ENCODE results near the gene RAI14.

The RAI14 gene

GRCh38 chr5:34656001-34656699 lies at the start of gene RAI14:
Gene RAI14 (plus strand): TSS chr5:34656328. CDS start chr5:34686920, 30,592 bp downstream.
- FAIRE-seq (no peak), DNase-seq (ENCODE audit: extremely low spot score, insufficient read length, low read depth) (no peak)

- FAIRE-seq (no peak), DNase-seq (ENCODE audit: extremely low spot score, insufficient read length, low read depth) (no peak)
Observed at GRCh38 chr5:34608368-34608767, 47.8 kb upstream of the RAI14 start.

DNA sequence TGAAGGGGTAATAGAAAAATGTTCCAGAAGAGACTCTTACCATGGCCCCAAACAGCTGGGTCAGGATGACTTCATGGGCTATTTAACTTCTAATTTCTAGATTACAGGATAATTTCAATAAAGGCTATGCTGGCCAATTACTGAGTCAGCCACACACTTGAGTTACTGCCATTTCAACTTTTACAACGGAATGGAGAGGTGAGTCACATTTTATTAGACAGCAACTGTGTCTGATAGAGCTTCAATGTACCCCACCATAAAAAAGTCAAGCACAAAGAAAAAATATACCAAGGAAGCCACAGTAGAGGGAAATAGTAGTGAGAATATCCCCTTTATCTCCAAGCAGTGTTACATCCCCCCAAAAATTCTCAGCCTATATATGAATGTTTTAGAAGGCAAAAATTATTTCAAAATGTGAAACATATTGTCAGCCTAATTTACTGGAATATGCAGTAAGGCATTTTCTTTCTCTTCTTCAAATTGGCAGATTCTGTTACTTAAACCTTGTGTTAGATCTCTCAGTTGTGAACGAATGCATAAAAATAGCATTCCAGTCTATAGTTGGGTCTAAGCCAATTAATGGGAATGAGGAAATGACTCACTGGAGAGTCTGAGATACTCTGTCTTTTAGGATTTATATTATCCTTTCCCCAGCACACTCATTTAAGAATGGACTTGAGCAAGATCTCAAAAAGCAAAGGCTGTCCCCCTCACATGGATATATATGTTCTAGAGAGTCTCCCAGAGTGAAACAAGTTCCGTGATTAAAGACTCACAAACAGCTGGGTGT lies 47.1 kb upstream of the RAI14 start:
- DNase-seq (ENCODE audit: extremely low spot score, insufficient read length, low read depth) (no peak), FAIRE-seq (no peak)

- FAIRE-seq: no peak
- DNase-seq (ENCODE audit: extremely low spot score, insufficient read length, low read depth): no peak
Observed at GRCh38 chr5:34609951-34610441, 46.1 kb upstream of the RAI14 start.

DNA sequence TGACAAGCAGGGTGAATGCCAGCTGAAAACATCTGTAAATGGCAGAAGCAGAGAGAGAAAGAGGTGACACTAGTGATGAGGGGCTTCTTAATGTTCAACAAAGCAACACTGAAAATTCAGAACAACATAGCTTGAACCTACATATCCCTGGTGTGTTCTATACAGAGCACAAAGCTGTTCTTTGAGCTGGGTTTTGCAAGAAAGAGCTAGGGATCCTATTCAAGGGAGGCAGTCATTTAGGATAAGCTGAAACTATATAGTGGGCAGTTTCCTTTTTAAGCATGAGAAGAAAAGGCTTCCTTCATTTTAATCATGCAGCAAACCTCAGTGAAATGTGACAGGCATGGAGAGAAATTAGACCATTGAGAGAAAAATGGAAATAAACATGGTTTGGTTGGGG lies 45.6 kb upstream of the RAI14 start:
- FAIRE-seq: no peak
- no peak for DNase-seq (ENCODE audit: extremely low spot score, insufficient read length, low read depth)

GRCh38 chr5:34611464-34612415 lies 44.4 kb upstream of the RAI14 start:
- no peak for DNase-seq (ENCODE audit: extremely low spot score, insufficient read length, low read depth)
- no peak for FAIRE-seq

DNA sequence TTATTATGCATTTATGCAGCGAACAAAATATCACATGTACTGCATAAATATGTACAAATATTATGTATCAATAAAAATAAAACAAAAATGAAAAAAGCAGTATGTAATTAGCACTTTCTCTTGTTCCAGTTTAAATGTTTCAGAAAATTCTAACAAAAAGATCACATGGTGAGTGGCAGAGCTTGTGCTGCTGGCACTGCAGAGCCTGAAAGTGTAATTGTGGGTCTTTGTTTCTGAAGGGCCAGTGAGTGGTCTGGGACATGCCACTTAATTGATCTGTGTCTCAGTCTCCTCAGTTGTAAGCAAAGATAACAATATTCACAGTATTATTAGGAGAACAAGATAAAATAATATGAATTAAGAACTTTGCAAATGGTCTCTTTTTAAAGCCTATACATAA lies 39.5 kb upstream of the RAI14 start:
- FAIRE-seq (no peak), DNase-seq (ENCODE audit: extremely low spot score, insufficient read length, low read depth) (no peak)

DNA sequence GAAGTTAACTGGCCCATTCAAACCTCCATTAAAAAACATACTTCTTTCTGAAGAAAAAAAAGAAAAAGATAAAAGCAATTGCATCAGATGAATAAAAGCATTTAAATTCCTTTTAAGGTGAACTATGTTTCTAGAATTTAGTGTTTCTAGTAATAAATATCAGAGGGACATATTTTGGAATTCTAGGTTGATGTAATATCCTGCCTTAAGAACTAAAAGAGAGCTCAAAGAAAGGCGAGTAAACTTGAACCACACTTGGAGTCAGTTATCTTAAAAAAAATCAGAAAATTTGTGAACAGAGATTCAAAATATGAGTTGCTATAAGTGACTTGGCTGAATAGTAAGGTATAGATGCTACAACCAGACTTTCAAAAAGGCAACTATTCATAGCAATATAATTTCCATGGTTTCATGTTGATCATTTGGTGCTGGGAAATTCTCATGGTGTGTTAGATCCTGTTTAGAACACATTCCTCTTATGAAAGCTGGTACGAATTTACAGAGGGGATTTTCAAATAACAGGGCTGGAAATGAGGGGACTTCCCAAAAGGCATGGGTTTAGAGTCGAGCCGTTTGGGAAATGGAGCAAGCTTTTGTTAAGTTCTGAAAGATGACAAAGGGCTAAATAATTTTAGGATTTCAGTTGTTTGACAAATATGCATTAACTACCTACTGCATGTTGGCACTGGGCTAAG lies 37.6 kb upstream of the RAI14 start:
- DNase-seq (ENCODE audit: extremely low spot score, insufficient read length, low read depth) (no peak), FAIRE-seq (no peak)

DNA sequence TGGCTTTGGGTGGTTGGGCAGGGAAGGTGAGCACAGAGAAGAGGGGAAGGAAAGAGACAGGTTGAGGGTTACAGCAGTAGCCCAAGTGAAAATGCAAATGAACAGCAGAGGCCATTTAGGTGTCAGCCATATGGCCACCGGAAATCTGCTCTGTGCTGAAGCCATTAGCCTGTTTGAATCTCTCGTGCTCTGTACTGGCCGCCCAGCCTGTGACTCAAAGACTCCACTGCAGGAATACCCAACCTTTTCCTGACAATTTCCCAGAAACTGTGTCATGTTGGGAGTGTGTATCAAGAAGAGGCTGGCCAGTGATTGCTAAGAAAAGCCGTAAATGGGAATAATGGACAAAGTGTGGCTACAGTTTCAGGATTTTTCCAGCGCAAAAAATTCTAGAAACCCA lies 35.9 kb upstream of the RAI14 start:
- FAIRE-seq (no peak), DNase-seq (ENCODE audit: extremely low spot score, insufficient read length, low read depth) (no peak)

- DNase-seq (ENCODE audit: extremely low spot score, insufficient read length, low read depth) (no peak), FAIRE-seq (no peak)
Observed at GRCh38 chr5:34621277-34622097, 34.6 kb upstream of the RAI14 start.

DNA sequence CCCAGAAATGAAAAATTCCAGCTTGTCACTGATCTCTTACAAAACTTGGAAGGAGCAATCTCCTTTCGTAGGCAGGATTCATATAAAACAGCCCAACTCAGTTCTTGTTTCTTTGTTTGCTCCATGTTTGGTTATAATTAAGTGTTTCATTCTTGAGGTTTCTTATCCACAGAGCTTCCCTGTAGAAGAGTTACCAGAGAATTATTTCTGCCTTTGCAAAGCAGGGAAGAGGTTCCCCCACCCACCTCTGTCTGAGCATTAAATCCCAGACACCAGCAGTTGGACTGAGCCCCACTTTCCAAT lies 34.1 kb upstream of the RAI14 start:
- no peak for DNase-seq (ENCODE audit: extremely low spot score, insufficient read length, low read depth)
- no peak for FAIRE-seq

DNA sequence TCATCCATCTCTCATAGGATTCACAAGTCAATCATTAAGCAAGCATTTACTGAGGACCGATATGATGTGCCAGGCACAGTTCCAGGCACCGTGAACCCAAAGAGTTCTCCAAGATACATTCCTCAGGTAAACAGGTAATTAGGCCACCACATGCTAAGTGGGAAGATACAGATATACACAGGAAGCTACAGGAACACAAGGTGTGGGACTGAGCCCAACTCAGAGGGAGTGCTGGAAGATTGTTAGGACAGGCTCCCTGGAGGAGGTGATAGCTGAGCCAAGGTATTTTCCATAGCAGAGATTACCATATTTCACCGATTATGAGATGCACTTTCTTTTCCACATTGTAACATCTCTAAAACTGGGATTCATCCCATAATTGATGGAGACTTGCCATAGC lies 31.4 kb upstream of the RAI14 start:
- DNase-seq (ENCODE audit: extremely low spot score, insufficient read length, low read depth) (no peak), FAIRE-seq (no peak)

DNA sequence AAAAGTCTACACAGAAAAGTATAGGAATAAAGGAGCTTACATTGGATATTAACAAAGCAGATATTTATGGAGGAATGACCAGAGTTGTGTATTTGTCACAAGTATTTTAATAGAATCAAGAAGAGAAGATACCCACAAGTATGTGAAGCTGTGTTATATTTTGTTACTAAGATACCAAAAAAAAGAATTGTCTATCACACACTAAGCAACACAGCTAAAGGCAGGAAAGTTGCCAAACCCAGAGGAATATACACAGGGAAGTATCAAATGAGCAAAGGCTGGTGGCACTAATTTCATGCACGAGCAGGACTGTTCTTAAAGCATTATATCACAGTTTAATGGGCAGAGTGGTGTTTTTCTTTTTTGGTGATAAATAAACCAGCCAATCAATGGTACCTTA lies 30.9 kb upstream of the RAI14 start:
- FAIRE-seq (no peak), DNase-seq (ENCODE audit: extremely low spot score, insufficient read length, low read depth) (no peak)

- DNase-seq (ENCODE audit: extremely low spot score, insufficient read length, low read depth) (no peak), FAIRE-seq (no peak)
Observed at GRCh38 chr5:34626036-34626435, 30.1 kb upstream of the RAI14 start.

DNA sequence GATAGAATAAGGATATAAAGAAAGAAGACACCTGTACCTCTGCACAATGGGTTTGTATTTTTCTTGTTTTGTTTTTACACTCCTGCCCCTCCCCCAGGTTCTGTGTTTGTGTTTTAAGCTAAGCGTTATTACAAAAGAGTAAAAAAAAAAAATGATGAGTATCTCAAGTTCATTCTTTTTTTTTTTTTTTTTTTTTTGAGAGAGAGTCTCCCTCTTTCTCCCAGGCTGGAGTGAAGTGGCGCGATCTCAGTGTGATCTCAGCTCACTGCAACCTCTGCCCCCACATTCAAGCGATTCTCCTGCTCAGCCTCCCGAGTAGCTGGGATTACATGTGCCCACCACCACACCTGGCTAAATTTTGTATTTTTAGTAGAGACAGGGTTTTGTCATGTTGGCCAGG lies 29.4 kb upstream of the RAI14 start:
- no peak for FAIRE-seq
- no peak for DNase-seq (ENCODE audit: extremely low spot score, insufficient read length, low read depth)

DNA sequence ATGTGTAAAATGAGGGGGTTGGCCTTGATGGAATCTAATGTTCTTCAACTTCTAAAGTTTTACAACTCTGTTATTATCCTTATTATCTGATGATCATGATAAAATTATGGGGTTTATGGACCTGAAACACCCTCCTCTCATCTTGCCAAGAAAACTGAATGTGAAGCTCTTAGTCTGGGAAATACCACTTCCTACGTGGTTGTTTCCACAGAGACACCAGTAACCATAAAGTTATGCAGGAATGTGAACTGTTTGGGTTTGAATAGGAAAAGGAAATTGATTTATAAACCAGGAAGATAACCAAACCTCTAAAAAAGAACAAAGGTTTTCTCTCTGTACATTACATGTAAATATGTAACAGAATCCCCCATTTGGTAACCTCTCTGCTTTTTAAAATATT lies 28.3 kb upstream of the RAI14 start:
- no peak for FAIRE-seq
- no peak for DNase-seq (ENCODE audit: extremely low spot score, insufficient read length, low read depth)

DNA sequence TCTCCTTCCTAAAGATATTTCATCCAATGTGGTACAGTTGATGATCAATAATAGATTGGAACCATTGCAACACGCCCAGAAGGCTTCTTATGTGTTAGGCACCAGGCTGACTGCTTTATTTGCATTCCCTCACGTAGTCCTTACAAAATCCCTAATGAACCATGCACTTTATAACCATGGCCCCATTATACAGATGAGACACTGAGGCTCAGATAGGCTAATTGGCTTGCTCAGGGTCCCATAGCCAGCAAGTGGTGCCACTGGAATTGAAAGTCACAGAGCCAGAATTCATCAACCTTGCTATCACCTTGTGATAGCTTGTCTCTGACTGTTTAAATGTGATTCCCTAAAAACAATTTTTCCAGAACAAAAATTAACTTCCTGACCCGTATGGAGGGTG lies 27.8 kb upstream of the RAI14 start:
- no peak for FAIRE-seq
- DNase-seq (ENCODE audit: extremely low spot score, insufficient read length, low read depth): no peak

- FAIRE-seq (no peak), DNase-seq (ENCODE audit: extremely low spot score, insufficient read length, low read depth) (no peak)
Observed at GRCh38 chr5:34630596-34630995, 25.5 kb upstream of the RAI14 start.

- FAIRE-seq (no peak), DNase-seq (ENCODE audit: extremely low spot score, insufficient read length, low read depth) (no peak)
Observed at GRCh38 chr5:34632807-34633422, 23.2 kb upstream of the RAI14 start.
